CD4-positive, alpha-beta T cell treated with Interleukin-12 subunit alpha and Interleukin-12 subunit beta, for 1 hour (primary cell): Measurements from ENCODE around the gene ACSF3.
A peak's percentile ranks its signal among the peaks of the same experiment; 100 is the strongest.
"Not testable (repeated sequence)": the region's sequence is repeated elsewhere in the genome, so short reads cannot be mapped to it uniquely, and the experiment has no call there.

Experiments
- DNase-seq: peaks from one replicate; pipeline ENCODE4 v3.0.0-alpha.2; 2020

Gene ACSF3

GRCh38 chr16:89177501-89177900 lies 83.8 kb downstream of the ACSF3 start:
- no peak for DNase-seq

- DNase-seq: no peak
These were observed 84.9 kb downstream of the ACSF3 start for GRCh38 chr16:89178453-89179147.

GRCh38 chr16:89179148-89179484 lies 85.5 kb downstream of the ACSF3 start:
- no peak for DNase-seq

DNA sequence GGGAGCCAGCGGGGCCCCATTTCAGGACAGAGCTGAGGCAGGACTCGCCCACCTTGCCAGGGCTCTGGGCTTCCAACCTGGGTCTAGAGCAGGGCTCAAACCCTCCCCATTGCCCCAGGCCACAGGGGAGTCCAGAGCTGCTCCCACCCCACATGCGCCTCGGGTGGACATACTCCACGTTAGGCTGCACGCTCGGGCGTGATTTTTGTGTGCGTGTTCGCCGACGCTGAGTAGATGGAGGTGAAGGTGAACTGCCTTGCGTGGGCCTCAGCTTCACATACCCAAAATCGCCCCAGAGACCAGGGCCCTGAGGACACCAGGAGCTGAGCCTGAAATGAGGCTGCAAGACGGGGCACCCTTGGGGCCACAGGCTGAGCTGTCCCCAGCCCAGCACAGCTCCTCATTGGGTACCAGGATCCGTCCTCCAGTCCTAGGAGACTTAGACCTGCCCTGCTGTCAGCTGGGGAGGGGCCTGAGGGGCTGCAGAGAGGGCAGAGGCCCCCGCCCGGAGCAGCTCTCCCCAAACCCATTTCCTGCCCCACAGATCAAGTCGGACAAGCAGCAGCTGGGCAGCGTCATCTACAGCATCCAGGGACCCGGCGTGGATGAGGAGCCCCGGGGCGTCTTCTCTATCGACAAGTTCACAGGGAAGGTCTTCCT lies 86.1 kb downstream of the ACSF3 start:
- no peak for DNase-seq

DNA sequence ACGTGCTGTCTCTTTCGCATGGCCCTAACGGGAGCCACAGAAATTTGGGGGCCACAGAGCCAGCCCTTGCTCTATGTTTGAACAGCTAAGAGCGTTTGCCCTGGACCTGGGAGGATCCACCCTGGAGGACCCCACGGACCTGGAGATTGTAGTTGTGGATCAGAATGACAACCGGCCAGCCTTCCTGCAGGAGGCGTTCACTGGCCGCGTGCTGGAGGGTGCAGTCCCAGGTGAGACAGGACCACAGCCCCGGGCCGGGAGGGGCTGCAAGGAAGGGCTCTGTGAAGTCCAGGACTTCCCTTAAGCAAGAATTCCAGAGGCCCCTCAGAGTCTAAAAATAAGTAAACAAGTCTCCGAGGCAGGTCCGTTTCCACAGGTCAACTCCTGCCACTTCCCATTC lies 89.8 kb downstream of the ACSF3 start:
- DNase-seq: no peak

DNA sequence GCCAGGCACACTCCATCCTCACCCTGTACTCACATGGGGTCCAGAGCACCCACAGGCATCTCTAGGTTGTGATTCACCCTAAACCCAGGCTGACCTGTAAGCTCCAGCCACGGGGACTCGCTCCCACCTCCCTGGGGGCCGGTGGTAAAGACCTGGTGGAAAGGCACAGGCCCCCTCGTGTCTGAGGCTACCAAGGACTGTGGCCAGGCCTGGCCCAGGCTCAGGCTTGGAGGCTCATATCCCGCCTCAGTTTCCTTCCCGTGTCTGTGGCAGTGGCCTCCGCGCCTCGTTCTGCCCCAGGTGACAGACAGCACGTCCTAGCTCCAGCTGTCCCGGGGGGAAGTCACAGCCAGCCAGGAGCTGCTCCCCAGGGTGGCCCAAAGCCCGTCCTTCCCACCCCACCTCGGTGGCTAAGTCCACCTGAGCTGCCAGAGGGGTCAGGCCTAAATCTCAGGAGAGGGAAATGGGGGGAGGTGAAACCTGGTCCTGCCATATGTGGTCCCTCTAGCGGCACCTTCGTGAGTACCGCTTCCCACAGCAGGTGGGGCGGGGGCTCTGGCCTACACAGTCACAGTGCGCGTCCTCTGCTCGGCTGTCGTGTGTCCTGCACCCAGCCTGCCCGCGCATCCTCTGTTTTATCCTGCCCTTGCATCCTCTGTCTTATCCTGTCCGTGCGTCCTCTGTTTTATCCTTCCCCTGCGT lies 90.5 kb downstream of the ACSF3 start:
- no peak for DNase-seq

GRCh38 chr16:89184677-89184932 lies 91.0 kb downstream of the ACSF3 start:
- no peak for DNase-seq

DNA sequence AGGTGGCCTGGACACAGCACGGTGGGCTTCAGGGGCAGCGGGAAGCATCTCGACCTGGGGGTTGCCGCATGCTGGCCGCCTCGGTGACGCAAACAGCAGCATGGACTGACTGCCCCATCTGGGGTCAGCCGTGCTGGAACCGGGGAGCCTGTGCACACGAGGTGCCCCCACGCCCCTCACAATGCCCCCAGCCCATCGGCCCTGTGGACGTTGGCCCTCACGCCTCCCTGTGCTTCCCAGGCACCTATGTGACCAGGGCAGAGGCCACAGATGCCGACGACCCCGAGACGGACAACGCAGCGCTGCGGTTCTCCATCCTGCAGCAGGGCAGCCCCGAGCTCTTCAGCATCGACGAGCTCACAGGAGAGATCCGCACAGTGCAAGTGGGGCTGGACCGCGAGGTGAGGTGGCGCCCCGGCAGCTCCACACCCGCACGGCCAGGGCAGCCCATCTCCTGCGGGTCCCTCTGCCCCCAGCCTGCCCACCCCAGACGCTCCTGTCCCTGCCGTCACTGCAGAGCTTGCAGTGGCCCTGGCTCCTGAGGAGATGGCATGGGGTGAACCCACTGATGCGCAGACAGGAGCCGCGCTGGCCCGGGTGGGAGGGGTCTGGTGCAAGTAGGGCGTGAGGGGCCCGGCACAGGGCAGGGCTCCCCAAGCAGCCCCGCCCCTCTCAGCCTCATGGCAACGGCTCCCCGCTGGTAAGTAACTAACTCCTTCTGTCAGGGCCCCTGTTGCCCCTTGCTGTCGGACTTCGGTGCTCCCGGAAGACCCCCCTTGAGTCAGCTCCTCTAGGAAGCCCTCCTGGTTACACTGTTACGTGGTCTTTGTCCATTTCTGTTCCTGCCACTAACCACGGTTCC lies 91.5 kb downstream of the ACSF3 start:
- DNase-seq: no peak

GRCh38 chr16:89185887-89186592 lies 92.4 kb downstream of the ACSF3 start:
- not testable (repeated sequence) for DNase-seq

DNA sequence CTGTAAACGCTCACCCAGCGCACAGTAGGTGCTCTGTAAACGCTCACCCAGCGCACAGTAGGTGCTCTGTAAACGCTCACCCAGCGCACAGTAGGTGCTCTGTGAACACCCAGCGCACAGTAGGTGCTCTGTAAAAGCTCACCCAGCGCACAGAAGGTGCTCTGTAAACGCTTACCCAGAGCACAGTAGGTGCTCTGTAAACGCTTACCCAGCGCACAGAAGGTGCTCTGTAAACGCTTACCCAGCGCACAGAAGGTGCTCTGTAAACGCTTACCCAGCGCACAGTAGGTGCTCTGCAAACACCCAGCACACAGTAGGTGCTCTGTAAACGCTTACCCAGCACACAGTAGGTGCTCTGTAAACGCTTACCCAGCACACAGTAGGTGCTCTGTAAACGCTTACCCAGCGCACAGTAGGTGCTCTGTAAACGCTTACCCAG lies 93.0 kb downstream of the ACSF3 start:
- not testable (repeated sequence) for DNase-seq

DNA sequence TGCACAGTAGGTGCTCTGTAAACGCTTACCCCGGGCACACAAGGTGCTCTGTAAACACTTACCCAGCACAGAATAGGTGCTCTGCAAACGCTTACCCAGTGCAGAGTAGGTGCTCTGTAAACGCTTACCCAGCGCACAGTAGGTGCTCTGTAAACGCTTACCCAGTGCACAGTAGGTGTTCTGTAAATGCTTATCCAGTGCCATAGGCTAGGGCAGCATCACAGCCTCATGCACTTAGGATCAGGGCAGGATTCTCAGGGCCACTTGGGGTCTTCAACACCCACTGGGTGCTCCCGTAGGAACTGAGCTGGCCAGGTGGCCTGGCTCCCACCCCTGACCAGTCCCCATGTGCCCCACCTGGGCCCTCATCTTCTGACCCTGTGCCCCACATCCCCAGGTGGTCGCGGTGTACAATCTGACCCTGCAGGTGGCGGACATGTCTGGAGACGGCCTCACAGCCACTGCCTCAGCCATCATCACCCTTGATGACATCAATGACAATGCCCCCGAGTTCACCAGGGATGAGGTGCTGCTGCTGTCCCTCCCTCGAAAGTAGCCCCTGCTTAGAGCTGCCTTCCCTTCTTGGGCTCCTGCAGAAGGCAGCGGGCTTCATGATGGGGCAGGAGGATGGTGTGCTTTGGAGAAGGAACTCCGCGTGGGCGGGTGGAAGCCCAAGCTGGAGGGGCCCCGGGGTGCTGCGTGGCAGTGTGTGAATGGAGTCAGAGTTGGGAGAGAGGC lies 93.5 kb downstream of the ACSF3 start:
- DNase-seq: peak; percentile 23

DNA sequence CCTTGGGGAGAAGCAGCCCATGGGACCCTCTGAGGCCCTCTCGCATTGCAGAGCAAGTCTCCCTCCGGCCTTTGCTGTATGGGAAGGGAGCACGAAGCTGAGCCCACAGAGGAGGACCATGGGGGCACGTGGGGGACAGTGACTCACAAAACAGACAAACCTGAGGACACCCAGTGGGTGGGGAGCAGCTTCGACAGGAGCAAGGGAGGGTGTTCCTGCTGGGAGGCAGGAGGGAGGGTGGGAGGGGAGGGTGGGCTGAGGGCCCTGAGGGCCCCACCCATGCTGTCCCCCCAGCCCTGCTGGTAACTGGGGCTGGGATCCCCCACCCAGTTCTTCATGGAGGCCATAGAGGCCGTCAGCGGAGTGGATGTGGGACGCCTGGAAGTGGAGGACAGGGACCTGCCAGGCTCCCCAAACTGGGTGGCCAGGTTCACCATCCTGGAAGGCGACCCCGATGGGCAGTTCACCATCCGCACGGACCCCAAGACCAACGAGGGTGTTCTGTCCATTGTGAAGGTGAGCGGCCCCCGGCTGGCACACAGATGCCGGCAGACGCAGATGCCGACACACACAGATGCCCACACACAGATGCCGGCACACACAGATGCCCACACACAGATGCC lies 94.2 kb downstream of the ACSF3 start:
- peak; percentile 12 for DNase-seq

DNA sequence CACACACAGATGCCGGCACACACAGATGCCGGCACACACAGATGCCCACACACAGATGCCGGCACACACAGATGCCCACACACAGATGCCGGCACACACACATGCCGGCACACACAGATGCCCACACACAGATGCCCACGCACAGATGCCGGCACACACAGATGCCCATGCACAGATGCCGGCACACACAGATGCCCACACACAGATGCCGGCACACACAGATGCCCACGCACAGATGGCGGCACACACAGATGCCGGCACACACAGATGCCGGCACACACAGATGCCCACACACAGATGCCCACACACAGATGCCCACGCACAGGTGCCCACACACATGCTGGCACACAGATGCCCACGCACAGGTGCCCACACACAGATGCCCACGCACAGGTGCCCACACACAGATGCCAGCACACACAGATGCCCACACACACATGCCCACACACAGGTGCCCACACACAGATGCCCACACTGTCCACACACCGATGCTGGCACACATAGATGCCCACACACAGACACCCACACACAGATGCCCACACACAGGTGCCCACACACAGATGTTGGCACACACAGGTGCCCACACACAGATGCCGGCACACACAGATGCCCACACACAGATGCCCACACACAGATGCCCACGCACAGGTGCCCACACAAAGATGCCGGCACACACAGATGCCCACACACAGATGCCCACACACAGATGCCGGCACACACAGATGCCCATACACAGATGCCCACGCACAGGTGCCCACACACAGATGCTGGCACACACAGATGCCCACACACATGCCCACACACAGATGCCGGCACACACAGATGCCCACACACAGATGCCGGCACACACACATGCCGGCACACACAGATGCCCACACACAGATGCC lies 95.1 kb downstream of the ACSF3 start:
- not testable (repeated sequence) for DNase-seq

DNA sequence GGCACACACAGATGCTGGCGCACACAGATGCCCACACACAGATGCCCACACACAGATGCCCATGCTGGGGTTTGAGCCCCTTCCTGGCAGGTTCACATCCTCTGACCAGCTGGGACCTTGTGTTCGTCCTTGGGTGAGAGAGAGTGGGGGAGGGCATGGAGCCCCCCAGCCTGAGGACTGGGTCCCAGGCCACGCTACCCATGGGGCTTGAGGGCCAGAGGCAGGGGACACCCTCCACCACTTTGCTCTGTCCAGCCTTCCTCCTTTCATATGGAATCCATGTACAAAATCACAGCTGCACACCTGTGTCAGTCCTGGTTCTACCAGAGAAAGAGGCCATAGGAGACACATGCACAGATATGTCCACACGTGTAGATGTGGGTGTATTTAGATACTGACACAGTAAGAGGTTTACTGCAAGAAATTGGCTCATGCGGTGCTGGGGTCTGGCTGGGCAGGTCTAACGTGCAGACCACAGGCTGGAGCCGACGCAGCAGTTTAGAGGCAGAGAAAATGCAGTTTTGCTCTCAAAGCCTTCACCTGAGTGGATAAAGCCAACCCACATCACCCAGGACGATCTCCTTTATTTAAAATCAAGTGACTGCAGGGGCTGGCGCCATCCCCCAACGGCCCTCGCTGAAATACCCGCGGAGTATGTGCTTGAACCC lies 95.8 kb downstream of the ACSF3 start:
- DNase-seq: no peak

DNA sequence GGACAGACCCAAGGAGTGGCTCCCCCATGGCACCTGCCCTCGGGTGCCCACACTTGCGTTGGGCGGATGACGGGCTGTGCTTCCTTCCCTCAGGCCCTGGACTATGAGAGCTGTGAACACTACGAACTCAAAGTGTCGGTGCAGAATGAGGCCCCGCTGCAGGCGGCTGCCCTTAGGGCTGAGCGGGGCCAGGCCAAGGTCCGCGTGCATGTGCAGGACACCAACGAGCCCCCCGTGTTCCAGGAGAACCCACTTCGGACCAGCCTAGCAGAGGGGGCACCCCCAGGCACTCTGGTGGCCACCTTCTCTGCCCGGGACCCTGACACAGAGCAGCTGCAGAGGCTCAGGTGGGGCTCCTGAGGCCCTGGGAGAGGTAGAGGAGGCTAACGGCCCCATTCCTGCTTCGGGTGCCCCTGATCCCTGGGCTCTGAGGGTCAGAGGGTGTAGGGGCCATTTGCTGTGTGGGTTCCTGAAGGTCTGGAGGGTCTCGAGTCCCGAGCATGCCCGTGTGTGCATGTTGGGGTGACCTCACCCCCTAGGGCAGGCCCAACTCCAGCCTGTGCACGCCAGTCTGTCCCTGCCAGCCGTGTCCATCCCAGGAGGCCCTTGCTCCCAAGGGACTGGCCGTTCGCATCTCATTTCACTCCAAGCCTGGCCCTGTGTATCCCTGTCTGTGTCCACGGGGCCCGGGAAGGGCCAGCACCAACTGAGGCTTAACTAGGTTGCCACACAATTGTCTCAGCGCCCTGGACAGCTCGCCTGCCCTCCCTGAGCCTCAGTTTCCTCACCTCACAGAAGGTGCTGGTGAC lies 96.7 kb downstream of the ACSF3 start:
- no peak for DNase-seq

- no peak for DNase-seq
These were observed 97.6 kb downstream of the ACSF3 start for GRCh38 chr16:89191033-89191900.

DNA sequence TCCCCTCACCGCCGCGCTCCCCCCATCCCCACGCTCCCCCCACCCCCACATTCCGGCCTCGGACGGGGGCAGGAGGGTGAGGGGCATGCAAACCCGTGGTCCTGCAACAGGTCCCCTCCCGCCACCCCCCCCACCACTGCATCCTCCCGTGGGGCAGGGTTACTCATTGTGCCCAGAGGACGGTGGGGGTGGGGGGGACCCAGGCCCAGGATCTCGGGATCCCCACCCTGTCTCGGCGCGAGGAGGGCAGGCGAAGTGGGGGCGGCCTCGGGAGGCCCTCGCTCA lies 98.2 kb downstream of the ACSF3 start:
- DNase-seq: no peak
